GM15510 (cell line): ENCODE measurements around the gene MOK.

Source experiments
- POLR2A ChIP-seq: IDR thresholded peaks from 3 replicates; pipeline ENCODE4 v1.6.1; 2011; ENCODE audit warnings: borderline replicate concordance; ENCODE audit not compliant: insufficient read length; ENCODE audit errors: extremely low read depth

MOK gene

GRCh38 chr14:102183886-102184285, 121.1 kb downstream of the MOK start:
- TF ChIP-seq POLR2A = no peak

DNA sequence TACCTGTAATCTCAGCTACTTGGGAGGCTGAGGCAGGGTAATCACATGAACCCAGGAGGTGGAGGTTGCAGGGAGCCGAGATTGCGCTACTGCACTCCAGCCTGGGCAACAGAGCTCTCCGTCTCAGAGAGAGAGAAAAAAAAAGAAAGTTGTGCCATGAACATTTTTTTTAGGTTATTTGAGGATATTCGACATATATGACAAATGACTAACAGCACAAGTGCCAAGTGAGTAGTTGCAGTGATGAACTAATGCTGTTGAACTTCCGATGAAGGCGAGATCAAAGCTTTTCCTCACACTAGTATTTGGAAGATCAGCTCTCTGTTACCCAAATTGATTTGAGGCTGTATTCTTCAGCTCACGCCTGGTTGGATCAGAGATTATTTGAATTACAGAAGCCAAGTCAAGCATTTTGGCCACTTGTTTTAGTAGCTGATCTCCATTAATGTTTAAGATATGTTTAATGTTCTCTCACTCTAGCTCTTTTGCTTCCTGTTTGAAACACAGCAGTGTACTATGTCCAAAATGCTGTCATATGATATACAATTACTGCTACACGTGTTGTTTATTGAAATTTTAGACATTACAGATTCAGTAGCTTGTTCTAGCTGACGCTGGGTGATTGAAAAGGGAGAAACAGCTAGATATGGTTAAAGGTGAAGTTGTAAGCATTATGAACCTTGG, 121.9 kb downstream of the MOK start:
- no peak for TF ChIP-seq POLR2A

DNA sequence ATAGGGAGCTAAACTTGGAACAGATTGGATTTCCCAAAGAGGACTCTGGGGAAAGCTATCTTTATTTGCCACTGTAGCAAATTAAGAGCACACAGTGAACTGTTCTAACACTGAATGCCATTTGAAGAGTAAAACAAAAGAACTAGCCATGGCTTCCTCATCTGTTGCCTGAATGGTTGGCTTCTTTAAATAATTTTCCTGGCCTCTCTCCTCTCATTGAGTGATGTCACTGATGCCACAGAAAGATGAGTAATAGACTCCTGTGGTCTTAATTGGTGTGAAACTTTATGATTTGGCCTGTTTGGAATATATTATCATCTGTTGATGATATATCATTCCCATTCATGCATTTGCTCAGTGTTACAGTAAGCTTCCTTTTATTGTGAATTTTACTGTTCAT, 122.8 kb downstream of the MOK start:
- no peak for TF ChIP-seq POLR2A

DNA sequence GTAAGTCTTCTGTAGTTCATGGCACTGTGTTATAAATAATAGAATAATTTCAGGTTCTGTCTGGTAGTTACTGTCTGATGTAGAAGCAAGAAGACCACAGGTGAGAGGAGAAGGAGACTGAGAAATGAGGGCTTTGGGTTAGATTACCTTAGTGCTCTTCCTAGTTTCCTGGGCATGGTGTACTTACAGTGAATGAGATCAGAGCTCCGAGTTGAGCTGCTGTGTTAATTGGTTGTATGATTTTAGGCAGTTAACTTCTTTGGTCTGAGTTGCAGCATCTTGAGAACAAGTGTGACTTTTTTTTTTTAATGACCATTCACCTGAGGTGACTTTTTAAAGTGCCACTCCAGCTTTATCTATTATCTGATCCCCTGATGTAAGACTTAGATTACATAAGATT, 123.8 kb downstream of the MOK start:
- no peak for TF ChIP-seq POLR2A

DNA sequence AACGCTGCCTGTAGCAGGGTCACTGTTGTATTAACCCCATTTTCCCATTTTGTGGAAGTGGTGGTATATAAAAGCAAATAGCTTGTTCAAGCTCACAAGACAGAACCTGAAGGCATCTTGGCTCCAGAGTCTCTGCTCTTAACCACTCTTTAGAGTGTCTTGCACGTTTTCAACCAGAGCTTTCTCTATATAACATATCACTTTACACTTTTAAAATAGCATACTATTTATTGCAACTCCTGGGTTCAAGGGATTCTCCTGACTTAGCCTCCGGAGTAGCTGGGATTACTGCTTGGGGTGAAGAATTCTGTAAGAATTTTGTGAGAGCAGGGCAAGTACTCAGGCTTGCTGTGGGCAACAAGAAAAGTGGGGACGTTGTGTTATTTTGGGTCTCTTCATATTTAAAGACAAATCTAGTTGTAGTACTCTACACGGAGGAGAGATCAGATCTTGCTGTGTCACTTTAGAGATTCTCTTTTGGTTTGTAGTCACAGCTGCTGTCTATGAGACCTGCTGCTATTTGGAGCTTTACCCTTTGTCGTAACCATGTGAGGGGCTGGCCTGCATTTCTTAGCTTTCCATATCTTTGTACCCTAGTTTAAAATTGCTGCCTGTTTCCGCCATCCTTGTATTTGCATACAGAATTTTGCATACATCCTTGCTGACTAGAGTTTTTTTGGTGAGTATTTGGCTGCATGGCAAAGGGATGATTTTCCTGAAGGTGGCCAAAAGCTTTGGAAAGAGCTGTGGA, 124.5 kb downstream of the MOK start:
- TF ChIP-seq POLR2A = no peak
